Loucy (cell line): ENCODE measurements around the gene KANSL1.

Experiments used
- CTCF ChIP-seq: fragments of 200-600 bp; sonication (generic); conservative IDR thresholded peaks from 2 replicates; pipeline ENCODE4 v1.5.1; 2014; ENCODE audit warnings: mild to moderate bottlenecking, antibody characterized with exemption, low read length
- EZH2phosphoT487 ChIP-seq: fragments of 200-600 bp; IDR thresholded peaks from 2 replicates; pipeline ENCODE4 v1.6.1; 2018; ENCODE audit warnings: antibody characterized with exemption, mild to moderate bottlenecking, moderate library complexity, borderline replicate concordance

GRCh38 chr17:46009681-46010596 lies 183.3 kb downstream of the KANSL1 start:
- TF ChIP-seq CTCF (no peak), EZH2phosphoT487 (no peak)
